HG02678 (cell line): Measurements from ENCODE around the gene KRT85.

Experiments
- ATAC-seq: cut with Tn5 transposase; IDR thresholded peaks from one replicate; pipeline ENCODE4 v1.9.1; 2021; ENCODE audit warnings: mild to moderate bottlenecking, moderate library complexity; ENCODE audit not compliant: unreplicated experiment

KRT85 gene

GRCh38 chr12:52369211-52369610 lies 1.9 kb upstream of the KRT85 start:
- no peak for ATAC-seq

- no peak for ATAC-seq
These were observed 1.2 kb upstream of the KRT85 start for GRCh38 chr12:52368508-52368907.

GRCh38 chr12:52367876-52368275 lies 595 bp upstream of the KRT85 start:
- no peak for ATAC-seq

GRCh38 chr12:52364901-52365489 lies 2.3 kb downstream of the KRT85 start:
- ATAC-seq: no peak

GRCh38 chr12:52364061-52364460 lies 3.2 kb downstream of the KRT85 start:
- no peak for ATAC-seq

- no peak for ATAC-seq
These were observed 4.1 kb downstream of the KRT85 start for GRCh38 chr12:52363111-52363679.

- no peak for ATAC-seq
These were observed 5.1 kb downstream of the KRT85 start for GRCh38 chr12:52362118-52362726.

- ATAC-seq: no peak
These were observed 5.7 kb downstream of the KRT85 start for GRCh38 chr12:52361553-52361952.

GRCh38 chr12:52360663-52361271 lies 6.5 kb downstream of the KRT85 start:
- ATAC-seq: no peak

- ATAC-seq: no peak
These were observed 7.1 kb downstream of the KRT85 start for GRCh38 chr12:52360106-52360662.

GRCh38 chr12:52359621-52360061 lies 7.6 kb downstream of the KRT85 start:
- no peak for ATAC-seq

GRCh38 chr12:52358575-52359350 lies 8.5 kb downstream of the KRT85 start:
- ATAC-seq: peak; percentile 95

GRCh38 chr12:52356762-52357580 lies 10.3 kb downstream of the KRT85 start:
- no peak for ATAC-seq

- ATAC-seq: no peak
These were observed 11.1 kb downstream of the KRT85 start for GRCh38 chr12:52356031-52356761.

- no peak for ATAC-seq
These were observed 12.1 kb downstream of the KRT85 start for GRCh38 chr12:52355176-52355575.

GRCh38 chr12:52354200-52354599 lies 13.1 kb downstream of the KRT85 start:
- ATAC-seq: no peak

GRCh38 chr12:52353766-52354165 lies 13.5 kb downstream of the KRT85 start:
- ATAC-seq: no peak

- ATAC-seq: no peak
These were observed 14.3 kb downstream of the KRT85 start for GRCh38 chr12:52352951-52353350.

- no peak for ATAC-seq
These were observed 15.9 kb downstream of the KRT85 start for GRCh38 chr12:52351196-52352059.
